K562 (cell line): ENCODE measurements around the gene RBMXL2. TPM values are rescaled to one million over a fixed set of nuclear protein-coding genes. Genes with fewer than 3 reads are reported as not detected.

Experiments
- ATAC-seq: fragments of 200-7000 bp; cut with Tn5 transposase; 3 replicates; pipeline ENCODE4 v1.9.1; 2020; ENCODE audit warnings: moderate library complexity
- BruUV-seq: library from RNA; stranded (reverse); fragments of 400-500 nt; replicated peaks from 2 replicates; lab custom pipeline; 2021; lab: Mats Ljungman, UMichigan
- CTCF ChIA-PET: fragments of 300-600 bp; formaldehyde crosslinking; extraction: SDS; loops from one replicate; lab custom pipeline; 2021; ENCODE audit warnings: low intra/inter-chr PET ratio; lab: Yijun Ruan, JAX
- POLR2A ChIA-PET: fragments of 300-600, 350-650 bp; sonication (Branson Sonifier 250); formaldehyde crosslinking; extraction: SDS; loops from one replicate; lab custom pipeline; 2021; ENCODE audit warnings: antibody characterized with exemption, inconsistent platforms; lab: Yijun Ruan, JAX
- DNase-seq, 4 experiments: peaks; one replicate each; pipeline versions ENCODE4 v3.0.0 to v3.0.0-alpha.2; 2011 to 2018; ENCODE audit warnings: low spot score in 3 of 4, mixed read lengths in 3 of 4; ENCODE audit errors: extremely low read depth in 1 of 4
- FAIRE-seq: peaks from 2 replicates; lab custom pipeline; 2011; peaks lifted over from hg19 to GRCh38; lab: Jason Lieb, UNC
- H2AFZ ChIP-seq: 2 replicates; pipeline ENCODE4 v1.6.0; 2011; ENCODE audit warnings: low read depth, low read length, control low read depth, inconsistent platforms
- H3K27ac ChIP-seq: fragments of 200-600 bp; 3 replicates; pipeline ENCODE4 v1.8.0; 2011; ENCODE audit warnings: low read depth, mild to moderate bottlenecking, control low read depth, inconsistent platforms, low read length, moderate library complexity, mixed read lengths; ENCODE audit errors: extremely low read depth
- H3K27me3 ChIP-seq, 2 experiments: fragments of 300-600 bp in 1 of 2; 2 replicates in 1 of 2; 3 replicates in 1 of 2; pipeline versions ENCODE4 v1.6.0 to v1.8.0; 2011; ENCODE audit warnings: inconsistent platforms in 2 of 2, low read length in 2 of 2, mild to moderate bottlenecking in 1 of 2, mixed read lengths in 1 of 2, moderate library complexity in 1 of 2; ENCODE audit not compliant: control insufficient read depth in 2 of 2, insufficient read depth in 2 of 2
- H3K36me3 ChIP-seq: fragments of 300-600 bp; 3 replicates; pipeline ENCODE4 v1.8.0; 2011; ENCODE audit warnings: mild to moderate bottlenecking, low read length, inconsistent platforms; ENCODE audit not compliant: control insufficient read depth, insufficient read depth
- H3K4me1 ChIP-seq, 2 experiments: fragments of 200-600 bp in 1 of 2; replicated peaks in 1 of 2; 2 replicates in 1 of 2; 3 replicates in 1 of 2; pipeline versions ENCODE4 v1.5.1 to v1.8.0; 2011; ENCODE audit warnings: inconsistent platforms in 2 of 2, low read length in 2 of 2, mild to moderate bottlenecking in 1 of 2, mixed read lengths in 1 of 2, moderate library complexity in 1 of 2; ENCODE audit not compliant: control insufficient read depth in 2 of 2, insufficient read depth in 2 of 2
- H3K4me2 ChIP-seq: 2 replicates; pipeline ENCODE4 v1.6.1; 2011; ENCODE audit warnings: low read length, control low read depth, inconsistent platforms, mixed read lengths; ENCODE audit not compliant: insufficient read depth
- H3K4me3 ChIP-seq: fragments of 200-600 bp; sonication (generic), shearing (Covaris generic); 2 replicates; pipeline ENCODE4 v1.5.1; 2016; ENCODE audit warnings: control low read depth, inconsistent platforms
- H3K79me2 ChIP-seq: fragments of 200-600 bp; 3 replicates; pipeline ENCODE4 v1.8.0; 2011; ENCODE audit warnings: low read length, inconsistent platforms; ENCODE audit not compliant: control insufficient read depth, insufficient read depth
- H3K9ac ChIP-seq, 2 experiments: 2 replicates each; pipeline versions ENCODE4 v1.6.0 to v1.6.1; 2011; ENCODE audit warnings: low read depth in 2 of 2, low read length in 2 of 2, control low read depth in 1 of 2, inconsistent platforms in 1 of 2, mild to moderate bottlenecking in 1 of 2, mixed read lengths in 1 of 2; ENCODE audit not compliant: insufficient read depth in 1 of 2
- H3K9me1 ChIP-seq: one replicate; pipeline ENCODE4 v1.6.0; 2011; ENCODE audit warnings: inconsistent platforms, mild to moderate bottlenecking, low read length, moderate library complexity; ENCODE audit not compliant: control insufficient read depth, insufficient read depth
- H3K9me3 ChIP-seq: replicated peaks from 2 replicates; pipeline ENCODE4 v1.5.1; 2011; ENCODE audit warnings: low read depth, low read length, inconsistent platforms; ENCODE audit not compliant: control insufficient read depth, insufficient read depth
- H4K20me1 ChIP-seq: replicated peaks from 2 replicates; pipeline ENCODE4 v1.6.1; 2011; ENCODE audit warnings: low read length, inconsistent platforms, mixed read lengths; ENCODE audit not compliant: control insufficient read depth, insufficient read depth
- CCAR2 ChIP-seq: fragments of 200-400 bp; formaldehyde crosslinking; IDR thresholded peaks from 2 replicates; pipeline ENCODE4 v1.6.1; 2017; ENCODE audit warnings: mild to moderate bottlenecking, low read depth, low read length
- CREM ChIP-seq: IDR thresholded peaks from 2 replicates; pipeline ENCODE4 v1.6.1; 2014; ENCODE audit warnings: antibody characterized with exemption, low read depth
- EHMT2 ChIP-seq: fragments of 450-650 bp; IDR thresholded peaks from 2 replicates; pipeline ENCODE4 v1.6.1; 2018; ENCODE audit warnings: antibody characterized with exemption
- FOSL1 ChIP-seq: fragments of 200-800 bp; sonication (Bioruptor generic); conservative IDR thresholded peaks from 2 replicates; pipeline ENCODE4 v1.6.1; 2016; ENCODE audit warnings: missing genetic modification characterization, missing compliant biosample characterization
- FOXK2 ChIP-seq, 2 experiments: fragments of 450-650 bp; IDR thresholded peaks in 1 of 2; conservative IDR thresholded peaks in 1 of 2; 2 replicates each; pipeline ENCODE4 v1.6.1; 2016; ENCODE audit warnings: low read depth in 2 of 2, mild to moderate bottlenecking in 1 of 2
- HDAC2 ChIP-seq: fragments of 450-650 bp; IDR thresholded peaks from 2 replicates; pipeline ENCODE4 v1.6.1; 2016; ENCODE audit warnings: mild to moderate bottlenecking
- KDM1A ChIP-seq, 2 experiments: fragments of 450-650 bp; IDR thresholded peaks; 2 replicates each; pipeline ENCODE4 v1.6.1; 2016; ENCODE audit warnings: mild to moderate bottlenecking in 2 of 2
- MCM7 ChIP-seq, 2 experiments: fragments of 450-650 bp; IDR thresholded peaks; 2 replicates each; pipeline ENCODE4 v1.6.1; 2016 to 2018
- PML ChIP-seq: IDR thresholded peaks from 2 replicates; pipeline ENCODE4 v1.6.1; 2012; ENCODE audit warnings: low read length, inconsistent platforms
- POLR2H ChIP-seq: IDR thresholded peaks from 2 replicates; pipeline ENCODE4 v1.6.1; 2016; ENCODE audit warnings: missing genetic modification characterization, low read depth, mild to moderate bottlenecking, control low read depth, missing compliant biosample characterization, moderate library complexity
- POLR3A ChIP-seq: IDR thresholded peaks from 2 replicates; pipeline ENCODE4 v1.6.1; 2011; ENCODE audit warnings: borderline replicate concordance, mild to moderate bottlenecking, moderate library complexity; ENCODE audit not compliant: insufficient read length, insufficient read depth; ENCODE audit errors: extremely low read depth
- TBP ChIP-seq: optimal IDR thresholded peaks from 2 replicates; pipeline ENCODE3; 2011; ENCODE audit warnings: low read depth, low read length, improper control_type of control experiment
- TCF3 ChIP-seq: sonication (generic); formaldehyde crosslinking; IDR thresholded peaks from 2 replicates; pipeline ENCODE4 v1.4.0; 2020; ENCODE audit warnings: mild to moderate bottlenecking, missing genetic modification reagents
- ZBTB7A ChIP-seq: IDR thresholded peaks from 2 replicates; pipeline ENCODE4 v1.6.1; 2011; ENCODE audit warnings: low read depth, mild to moderate bottlenecking, low read length, moderate library complexity, borderline replicate concordance; ENCODE audit not compliant: control insufficient read depth
- ZNF316 ChIP-seq: fragments of 450-650 bp; IDR thresholded peaks from 2 replicates; pipeline ENCODE4 v1.6.1; 2016
- WGBS: fragments of 100-300 bp; shearing (Covaris generic); methylation state at CpG from one replicate; pipeline ENCODE4 v1.1.6; 2016; ENCODE audit warnings: low coverage, mixed read lengths; ENCODE audit not compliant: insufficient coverage; ENCODE audit errors: missing lambda C conversion rate; 5-methylcytosine and 5-hydroxymethylcytosine counted together
- in situ Hi-C: fragments of 300-500 bp; cut with MboI; formaldehyde crosslinking; loops from 4 replicates; pipeline ENCODE4 v1.15.0; 2018; ENCODE audit warnings: inconsistent platforms, mixed read lengths
- intact Hi-C: fragments of 100-400 bp; cut with micrococcal nuclease; formaldehyde crosslinking; loops from 2 replicates; pipeline ENCODE4 v1.14.2; 2022
- polyA plus RNA-seq, 8 experiments: library from polyadenylated mRNA; depleted of rRNA in 4 of 8; stranded (reverse) in 5 of 8; unstranded in 3 of 8; fragments of >200 nt; fragmentation: Nextera tagmentation in 2 of 8; fragmentation: Illumina TruSeq in 1 of 8; extraction: Ambion mirVana in 2 of 8; extraction: Trizol in 1 of 8; gene quantifications; 2 replicates each; pipeline versions ENCODE4 v1.2.1 to v1.2.3, GENCODE V29; 2011 to 2014; ENCODE audit warnings: inconsistent platforms in 1 of 8, missing spikeins in 1 of 8
- total RNA-seq, 7 experiments: library from RNA; depleted of rRNA in 6 of 7; stranded (reverse); fragments of >200 nt in 6 of 7; fragmentation: Illumina TruSeq in 2 of 7; extraction: Trizol in 2 of 7; gene quantifications; 2 replicates each; pipeline versions ENCODE4 v1.2.1 to v1.2.3, GENCODE V29; 2011 to 2021; ENCODE audit warnings: low replicate concordance in 1 of 7
- TF ChIP-seq, protein P1 (sequence below): IDR thresholded peaks from 2 replicates; pipeline ENCODE4 v1.6.1; 2016; ENCODE audit warnings: missing genetic modification characterization, missing compliant biosample characterization
- TF ChIP-seq, protein P2 (sequence below): fragments of 250-450 bp; sonication (Bioruptor Pico); IDR thresholded peaks from 2 replicates; pipeline ENCODE4 v1.6.1; 2021; ENCODE audit warnings: mild to moderate bottlenecking
- TF ChIP-seq, protein P3 (sequence below): fragments of 450-650 bp; IDR thresholded peaks from 2 replicates; pipeline ENCODE4 v1.7.0; 2016; ENCODE audit warnings: borderline replicate concordance

The RBMXL2 gene
- total and polyA plus RNA-seq, 9 of the 15 experiments (the other 6 are each of a cell fraction or from before 2014, with no cell fraction given) = 0.07 to 0.45 (median 0.21) TPM; not detected in 3

DNA sequence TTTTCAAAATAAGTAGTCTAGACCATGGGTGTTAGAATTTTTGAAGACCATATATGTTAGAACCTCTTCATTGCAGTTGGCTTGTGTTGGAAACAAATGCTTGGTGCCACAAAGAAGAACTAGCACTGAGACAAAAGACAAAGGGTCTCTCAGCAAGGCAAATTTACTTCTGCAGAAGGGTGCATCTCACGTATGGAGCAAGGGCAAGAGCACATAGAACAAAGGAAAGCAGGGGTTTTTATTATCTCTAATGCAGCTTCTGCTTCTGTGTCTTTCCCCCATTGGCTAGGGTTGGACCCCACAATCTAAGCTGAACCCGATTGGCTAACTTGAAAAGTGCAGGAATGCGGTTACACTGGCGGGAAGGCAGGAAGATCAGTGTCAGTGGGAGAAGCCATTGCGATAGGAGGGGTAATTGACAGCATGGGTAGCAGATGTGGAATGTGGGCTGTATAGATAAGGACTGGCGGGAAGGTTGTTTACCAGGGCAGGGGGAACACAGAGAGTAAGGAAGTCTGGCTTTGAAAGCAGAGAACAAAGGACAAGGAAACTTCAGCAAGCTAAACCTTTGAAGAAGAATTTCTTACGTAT lies 9.2 kb upstream of the RBMXL2 start (continued):
- TF ChIP-seq, protein P1, sequence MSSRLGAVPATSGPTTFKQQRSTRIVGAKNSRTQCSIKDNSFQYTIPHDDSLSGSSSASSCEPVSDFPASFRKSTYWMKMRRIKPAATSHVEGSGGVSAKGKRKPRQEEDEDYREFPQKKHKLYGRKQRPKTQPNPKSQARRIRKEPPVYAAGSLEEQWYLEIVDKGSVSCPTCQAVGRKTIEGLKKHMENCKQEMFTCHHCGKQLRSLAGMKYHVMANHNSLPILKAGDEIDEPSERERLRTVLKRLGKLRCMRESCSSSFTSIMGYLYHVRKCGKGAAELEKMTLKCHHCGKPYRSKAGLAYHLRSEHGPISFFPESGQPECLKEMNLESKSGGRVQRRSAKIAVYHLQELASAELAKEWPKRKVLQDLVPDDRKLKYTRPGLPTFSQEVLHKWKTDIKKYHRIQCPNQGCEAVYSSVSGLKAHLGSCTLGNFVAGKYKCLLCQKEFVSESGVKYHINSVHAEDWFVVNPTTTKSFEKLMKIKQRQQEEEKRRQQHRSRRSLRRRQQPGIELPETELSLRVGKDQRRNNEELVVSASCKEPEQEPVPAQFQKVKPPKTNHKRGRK (tag) = no peak
- TF ChIP-seq FOXK2 (conservative IDR thresholded peaks at IDR 0.05 in 1 of 2, IDR thresholded peaks at IDR 0.05 in 1 of 2; ENCODE audit: low read depth in 2 of 2) = peak in 1 of 2 experiments; percentile 20; a peak in 1 of 4 replicates
- no peak for TF ChIP-seq ZBTB7A
- TF ChIP-seq POLR2H (tag) = no peak
- TF ChIP-seq CCAR2 = no peak

DNA sequence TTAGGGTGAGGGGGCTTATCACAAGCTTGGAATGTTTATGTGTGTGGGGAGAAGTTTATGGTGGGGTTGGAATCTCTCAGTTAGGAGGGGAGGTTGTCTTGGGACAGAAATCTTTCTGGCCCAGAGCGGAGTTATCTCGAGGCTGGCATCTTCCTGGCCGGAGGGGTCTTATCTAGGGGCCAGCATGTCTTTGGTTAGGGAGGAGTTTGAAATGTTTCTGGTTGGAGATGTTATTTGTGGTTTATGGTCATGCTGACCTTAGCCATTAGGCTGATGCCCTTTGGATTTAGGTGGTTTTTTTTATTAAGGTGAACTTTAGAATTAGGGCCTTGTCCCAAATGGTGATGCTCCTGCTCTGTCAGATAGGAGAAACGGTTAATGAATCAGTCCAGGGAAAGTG lies 7.9 kb upstream of the RBMXL2 start:
- intact Hi-C loops = no loop called here
- Histone ChIP-seq H3K27me3 (no peaks in the 10 kb centered on the region), H3K79me2 (no peaks in the 10 kb centered on the region), H3K27ac (peak overlapping the region; percentile 33; the same call in 1 of the 3 replicates), H3K4me1 (peaks cover 0 to 8% of the 10 kb centered on the region in 2 experiments; a peak in 2 of 5 replicates), H3K9me1 (no peaks in the 10 kb centered on the region), H2AFZ (no peak overlapping the region), H3K36me3 (no peaks in the 10 kb centered on the region), H3K4me3 (no peak overlapping the region), H3K9me3 (peaks cover 14% of the 10 kb centered on the region), H4K20me1 (no peaks in the 10 kb centered on the region), H3K9ac (no peak overlapping the region), H3K4me2 (no peak overlapping the region)
- peak in 3 of 4 experiments; percentile 11 to 40 (median 30) for DNase-seq
- WGBS = 0% methylated on average over 4 of the region's 4 CpGs
- BruUV-seq = no TSS peak
- ATAC-seq = no peak
- peak; percentile 19 for FAIRE-seq
- in situ Hi-C loops = loop anchor here (25.0 kb wide), 1 partner anchor 581 kb away; the partner anchor contains the start of gene CYB5R2
- ChIA-PET POLR2A (no interaction called here), CTCF (interaction anchor here (0.6 kb wide), 1 partner anchor 607 kb away, joined by 3 read pairs; no protein-coding TSS in a partner anchor)
- TF ChIP-seq TBP = no peak
- TF ChIP-seq MCM7 (IDR thresholded peaks at IDR 0.05) = no peak
- peak; percentile 37; the same call in 1 of the 2 replicates for TF ChIP-seq PML
- no peak for TF ChIP-seq CREM
- peak in 1 of 2 experiments; percentile 49; a peak in 1 of 4 replicates for TF ChIP-seq KDM1A (IDR thresholded peaks at IDR 0.05)
- TF ChIP-seq, protein P2, sequence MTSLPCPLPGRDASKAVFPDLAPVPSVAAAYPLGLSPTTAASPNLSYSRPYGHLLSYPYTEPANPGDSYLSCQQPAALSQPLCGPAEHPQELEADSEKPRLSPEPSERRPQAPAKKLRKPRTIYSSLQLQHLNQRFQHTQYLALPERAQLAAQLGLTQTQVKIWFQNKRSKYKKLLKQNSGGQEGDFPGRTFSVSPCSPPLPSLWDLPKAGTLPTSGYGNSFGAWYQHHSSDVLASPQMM (CRISPR knock-in tag) = no peak
- no peak for TF ChIP-seq EHMT2
- 0 out of 2 replicates have a peak, but pooled peaks have one; percentile 18 for TF ChIP-seq HDAC2
- no peak for TF ChIP-seq ZNF316
- no peak for TF ChIP-seq POLR3A
- TF ChIP-seq, protein P3, sequence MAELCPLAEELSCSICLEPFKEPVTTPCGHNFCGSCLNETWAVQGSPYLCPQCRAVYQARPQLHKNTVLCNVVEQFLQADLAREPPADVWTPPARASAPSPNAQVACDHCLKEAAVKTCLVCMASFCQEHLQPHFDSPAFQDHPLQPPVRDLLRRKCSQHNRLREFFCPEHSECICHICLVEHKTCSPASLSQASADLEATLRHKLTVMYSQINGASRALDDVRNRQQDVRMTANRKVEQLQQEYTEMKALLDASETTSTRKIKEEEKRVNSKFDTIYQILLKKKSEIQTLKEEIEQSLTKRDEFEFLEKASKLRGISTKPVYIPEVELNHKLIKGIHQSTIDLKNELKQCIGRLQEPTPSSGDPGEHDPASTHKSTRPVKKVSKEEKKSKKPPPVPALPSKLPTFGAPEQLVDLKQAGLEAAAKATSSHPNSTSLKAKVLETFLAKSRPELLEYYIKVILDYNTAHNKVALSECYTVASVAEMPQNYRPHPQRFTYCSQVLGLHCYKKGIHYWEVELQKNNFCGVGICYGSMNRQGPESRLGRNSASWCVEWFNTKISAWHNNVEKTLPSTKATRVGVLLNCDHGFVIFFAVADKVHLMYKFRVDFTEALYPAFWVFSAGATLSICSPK = no peak
- TF ChIP-seq TCF3 (CRISPR knock-in tag) = peak; percentile 73
- no peak for TF ChIP-seq FOSL1 (tag)
